Stimulated activated CD8-positive, alpha-beta memory T cell treated with anti-CD3 and anti-CD28 coated beads, Interleukin-15, amount 100 ng/mL, for 48 hours (primary cell): Measurements from ENCODE around the gene PLBD1.

ENCODE experiments used
- DNase-seq, 2 donors: peaks; one replicate each; pipeline ENCODE4 v3.0.0-alpha.2; 2020; ENCODE audit warnings: low read depth in 2 of 2

The PLBD1 gene

DNA sequence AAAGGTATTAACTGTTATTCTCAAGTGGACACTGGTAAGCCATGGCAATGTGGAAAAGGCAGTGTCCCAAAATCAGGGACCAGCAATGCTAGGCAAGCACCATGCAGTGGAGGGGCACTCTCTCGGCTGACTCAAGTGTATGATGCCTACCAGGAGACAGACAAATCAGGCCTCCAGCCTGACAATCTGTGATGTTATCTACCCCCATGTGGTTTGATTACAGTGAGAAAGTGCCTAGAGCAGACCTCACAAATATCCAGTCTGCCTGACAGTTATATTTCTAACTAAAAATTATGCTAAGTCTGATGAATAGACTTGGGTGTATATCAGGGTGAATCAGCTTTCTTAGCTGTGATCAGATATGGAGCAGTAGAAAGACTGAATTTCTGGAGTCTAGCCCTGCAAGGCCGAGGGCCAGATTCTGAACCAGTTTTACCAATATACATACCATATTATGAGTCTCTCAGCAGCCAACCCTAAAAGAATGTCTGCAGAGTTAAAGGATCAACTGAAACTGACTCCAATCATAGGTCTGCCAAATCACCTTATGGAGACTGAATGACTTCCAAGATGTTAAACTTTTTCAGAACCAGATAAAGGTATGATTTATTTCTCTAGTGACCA is 3.2 kb downstream of the PLBD1 start:
- DNase-seq, result no peak

DNA sequence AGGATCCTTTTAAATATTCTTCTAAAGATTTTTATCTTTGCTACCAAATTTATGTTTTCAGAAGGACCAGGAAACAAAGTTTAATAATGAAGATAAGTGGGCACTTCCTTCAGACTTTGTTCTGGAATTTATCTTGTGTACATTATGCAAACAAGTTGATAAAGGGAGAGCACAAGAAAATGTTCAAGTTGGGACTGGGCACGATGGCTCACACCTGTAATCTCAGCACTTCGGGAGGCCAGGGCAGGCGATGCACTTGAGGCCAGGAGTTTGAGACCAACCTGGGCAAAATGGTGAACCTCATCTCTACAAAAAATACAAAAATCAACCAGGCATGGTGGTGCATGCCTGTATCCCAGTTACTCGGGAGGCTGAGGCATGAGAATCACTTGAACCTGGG is 4.6 kb downstream of the PLBD1 start:
- no peak for DNase-seq

DNA sequence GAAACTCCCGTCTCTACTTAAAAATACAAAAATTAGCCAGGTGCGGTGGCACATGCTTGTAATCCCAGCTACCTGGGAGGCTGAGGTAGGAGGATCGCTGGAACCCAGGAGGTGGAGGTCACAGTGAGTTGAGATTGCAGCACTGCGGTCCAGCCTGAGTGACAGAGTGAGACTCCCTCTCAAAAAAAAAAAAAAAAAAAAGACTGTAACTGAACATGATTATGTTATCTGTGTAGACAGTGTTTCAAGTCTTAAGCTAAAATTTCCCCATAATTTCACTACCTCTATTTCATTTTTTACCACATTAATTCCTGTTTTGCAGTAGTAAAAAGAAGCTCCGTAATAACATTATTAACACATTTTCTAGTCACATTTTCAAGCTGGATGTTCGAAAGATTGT is 5.4 kb downstream of the PLBD1 start:
- no peak for DNase-seq

DNA sequence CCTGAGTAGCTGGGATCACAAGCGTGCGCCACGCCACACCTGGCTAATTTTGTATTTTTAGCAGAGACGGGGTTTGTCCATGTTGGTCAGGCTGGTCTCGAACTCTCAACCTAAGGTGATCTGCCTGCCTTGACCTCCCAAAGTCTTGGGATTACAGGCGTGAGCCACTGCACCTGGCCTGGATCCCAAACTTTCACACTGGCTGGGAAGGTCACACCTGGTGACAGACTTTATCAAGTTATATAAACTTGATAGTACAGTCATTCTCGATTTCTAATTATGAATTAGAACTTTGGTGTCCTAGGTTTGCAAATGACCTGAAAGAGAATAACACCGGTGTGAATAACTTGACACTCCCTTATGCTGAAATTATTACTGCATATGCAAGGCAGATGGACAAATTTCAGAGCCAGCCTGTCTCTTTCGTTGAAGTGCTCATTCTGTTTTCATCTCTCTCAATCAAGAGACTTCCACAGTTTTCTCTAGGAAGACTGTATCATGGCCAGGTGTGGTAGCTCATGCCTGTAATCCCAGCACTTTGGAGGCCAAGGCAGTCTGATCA is 5.9 kb downstream of the PLBD1 start:
- no peak for DNase-seq

DNA sequence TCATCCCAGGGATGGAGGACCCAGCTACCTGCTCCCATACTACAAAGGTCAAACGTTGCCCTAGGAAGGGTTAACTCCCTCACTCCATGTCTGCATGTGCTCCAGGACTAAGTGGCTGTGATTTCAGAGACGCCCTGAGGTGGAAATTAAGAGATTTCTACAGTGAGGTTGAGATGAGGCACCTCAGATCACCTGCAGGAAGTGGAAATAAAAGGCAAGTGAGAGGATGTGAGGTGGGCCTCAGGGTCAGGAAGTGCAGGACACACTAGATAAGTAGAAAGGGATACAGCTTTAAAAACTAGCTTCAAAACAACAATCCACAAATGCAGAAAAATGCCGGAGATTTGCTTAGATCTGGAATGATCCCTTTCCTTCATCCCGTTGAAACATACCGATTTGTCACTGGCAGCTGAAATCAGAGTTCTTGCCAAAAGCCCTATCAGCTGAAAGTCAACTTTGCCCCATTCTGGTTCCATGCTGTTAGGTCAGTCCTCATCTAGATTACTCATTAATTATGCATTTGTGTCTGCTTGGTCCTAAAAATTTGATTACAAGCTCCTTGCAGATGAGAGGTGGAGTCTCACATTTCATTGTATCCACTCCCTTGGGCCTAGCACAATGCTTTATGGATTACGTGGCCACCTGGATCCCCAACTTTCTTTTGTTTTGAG is 6.6 kb downstream of the PLBD1 start:
- no peak for DNase-seq

DNA sequence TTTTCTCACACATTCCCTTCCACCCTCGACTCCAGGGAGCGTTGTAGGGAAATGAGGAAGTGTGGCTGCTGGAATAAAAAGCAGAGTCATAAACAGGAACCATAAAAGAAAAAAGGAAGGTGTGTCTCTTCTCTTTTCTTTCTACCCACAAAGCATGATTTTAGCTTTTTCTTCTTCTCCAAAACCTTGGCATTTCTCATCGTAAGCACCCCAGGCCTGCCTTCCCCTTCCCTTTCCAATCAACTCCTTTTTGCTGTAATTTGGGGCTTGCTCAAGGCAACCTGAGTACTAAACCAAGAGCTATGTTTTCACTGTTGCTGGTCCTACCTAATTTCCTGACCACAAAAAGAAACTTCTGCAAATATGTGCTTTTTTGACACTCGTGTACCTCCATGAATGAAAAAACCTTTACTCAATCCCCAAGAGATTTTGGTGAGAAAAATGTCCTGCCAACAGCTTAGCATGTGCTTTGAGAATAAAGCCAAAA is 9.2 kb downstream of the PLBD1 start:
- no peak for DNase-seq

DNA sequence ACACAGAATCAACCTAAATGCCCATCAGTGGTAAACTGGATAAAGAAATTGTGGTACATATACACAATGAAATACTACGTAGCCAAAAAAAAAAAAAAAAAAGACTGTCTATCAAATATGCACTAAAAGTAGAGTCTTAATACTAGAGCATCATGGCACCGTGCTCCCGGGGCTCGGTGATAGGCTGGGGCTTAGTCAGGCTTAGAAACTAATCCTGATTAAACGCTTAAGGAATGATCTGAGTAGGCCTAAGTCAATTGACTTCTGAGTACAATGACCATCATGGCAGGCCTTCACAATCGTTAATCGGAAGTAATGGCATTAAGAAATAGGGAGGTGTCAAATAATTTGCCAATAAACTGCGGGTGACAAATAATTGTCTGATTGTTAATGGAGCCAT is 9.7 kb downstream of the PLBD1 start:
- DNase-seq, result no peak

DNA sequence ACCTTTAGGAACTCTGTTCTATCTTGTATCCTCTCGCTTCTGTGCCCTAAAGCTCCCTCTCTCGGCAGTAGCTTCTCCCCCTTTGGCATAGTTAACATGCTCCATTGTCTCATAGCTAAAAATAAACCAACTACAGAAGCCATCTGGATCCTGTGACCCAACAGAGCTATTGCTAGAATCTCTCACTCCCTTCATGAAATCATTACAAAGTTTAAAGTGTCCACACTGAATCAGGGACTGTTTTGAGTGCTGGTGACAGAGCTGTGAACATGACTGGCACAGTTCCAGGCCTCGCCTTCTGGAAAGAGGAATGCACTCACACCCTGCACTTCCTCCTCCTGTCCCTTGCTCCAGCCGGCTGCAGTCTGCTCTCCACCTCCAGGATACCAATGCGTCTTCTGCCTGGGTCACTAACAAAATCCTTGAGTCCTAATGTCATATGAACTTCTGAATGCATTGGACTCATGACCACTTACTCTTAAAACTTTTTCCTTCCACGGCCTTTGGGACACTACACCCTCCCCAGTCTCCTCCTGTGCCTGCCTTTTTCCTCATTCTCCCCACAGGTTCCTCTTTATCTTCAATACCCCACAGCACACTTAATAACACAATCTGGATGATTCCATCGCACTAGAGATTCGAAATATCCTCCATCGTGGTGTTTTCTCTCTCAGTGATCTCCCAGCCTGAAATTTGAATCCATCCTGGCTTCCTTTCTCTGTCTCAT is 13.2 kb downstream of the PLBD1 start:
- no peak for DNase-seq

DNA sequence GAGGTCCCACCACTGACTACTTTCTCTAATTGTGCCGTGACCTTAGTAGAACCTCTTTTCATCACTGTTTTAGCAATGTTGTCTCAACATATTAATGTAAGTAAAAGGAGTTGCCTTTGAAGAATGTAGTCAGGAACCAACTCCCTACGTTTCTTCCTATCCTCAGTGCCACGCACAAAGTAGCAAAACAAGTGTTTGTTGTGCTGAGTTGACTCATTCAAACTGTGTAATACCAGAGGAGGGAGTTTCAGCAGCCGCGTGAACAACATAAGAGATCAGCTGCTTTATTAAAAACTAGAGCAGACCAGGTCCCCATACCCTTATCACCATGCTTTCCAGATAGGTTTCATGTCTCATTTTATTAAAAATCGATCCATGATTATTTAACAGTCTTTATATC is 19.1 kb downstream of the PLBD1 start:
- DNase-seq, result no peak

DNA sequence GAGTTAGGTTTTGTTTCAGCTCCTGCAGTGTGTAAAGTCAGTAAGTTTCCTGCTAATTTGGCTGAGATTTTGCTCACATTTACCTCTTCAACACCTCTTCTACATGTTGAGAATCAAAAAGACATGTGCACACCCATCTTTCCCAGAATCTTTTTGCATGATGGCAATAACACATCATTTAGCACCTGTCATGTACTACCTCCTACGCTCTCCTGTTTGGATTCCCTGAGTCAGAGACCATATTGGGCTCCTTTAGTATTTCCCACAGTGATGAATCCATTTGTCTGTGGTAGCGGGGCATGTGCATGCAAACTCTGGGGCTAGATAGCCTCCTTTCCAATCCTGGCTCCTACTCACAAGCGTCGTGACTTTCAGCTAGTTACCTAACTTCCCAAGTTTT is 20.1 kb downstream of the PLBD1 start:
- no peak for DNase-seq

DNA sequence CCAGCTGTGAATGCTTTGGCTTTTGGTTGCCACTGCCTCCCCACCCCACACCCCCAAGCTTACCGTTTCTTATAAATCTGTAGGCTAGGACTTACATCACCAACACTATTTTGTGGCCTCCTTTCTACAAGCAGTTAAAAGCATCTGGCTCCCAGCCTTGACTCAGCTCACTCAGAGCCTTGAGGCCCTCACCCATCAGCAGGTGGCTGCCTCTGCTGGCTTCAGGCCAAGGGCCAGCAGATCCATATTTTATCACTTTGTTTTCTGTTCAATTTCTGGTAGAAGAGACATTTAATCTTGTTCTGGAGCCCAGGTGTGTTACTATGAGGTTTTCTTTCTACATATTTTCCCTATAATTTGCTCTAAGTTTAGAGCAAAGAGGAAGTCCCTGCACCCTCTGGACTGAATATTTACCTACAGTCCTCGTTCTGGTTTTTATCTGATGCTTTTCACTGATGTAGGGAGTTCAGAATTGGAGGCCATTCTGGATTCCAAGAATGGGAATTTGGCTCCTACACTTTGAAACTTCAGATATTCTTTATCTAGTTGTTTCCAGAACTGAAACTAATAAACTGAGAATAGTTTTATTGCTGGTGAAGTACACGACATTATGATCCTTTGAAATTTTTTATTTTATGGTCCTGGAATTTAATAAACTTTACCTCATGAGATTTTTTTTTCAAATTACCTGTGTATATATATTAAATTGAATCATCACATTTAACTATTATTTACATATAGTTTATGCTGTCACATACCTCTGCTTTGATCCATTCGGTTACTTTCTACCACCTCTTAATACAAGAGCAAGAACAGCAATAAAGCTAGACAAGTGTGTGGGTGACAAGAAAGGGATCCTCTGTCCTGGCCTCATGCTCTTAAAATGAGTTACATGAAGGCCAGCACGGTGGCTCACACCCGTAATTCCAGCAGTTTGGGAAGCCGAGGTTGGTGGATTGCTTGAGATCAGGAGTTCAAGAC is 22.2 kb downstream of the PLBD1 start:
- DNase-seq, result no peak

DNA sequence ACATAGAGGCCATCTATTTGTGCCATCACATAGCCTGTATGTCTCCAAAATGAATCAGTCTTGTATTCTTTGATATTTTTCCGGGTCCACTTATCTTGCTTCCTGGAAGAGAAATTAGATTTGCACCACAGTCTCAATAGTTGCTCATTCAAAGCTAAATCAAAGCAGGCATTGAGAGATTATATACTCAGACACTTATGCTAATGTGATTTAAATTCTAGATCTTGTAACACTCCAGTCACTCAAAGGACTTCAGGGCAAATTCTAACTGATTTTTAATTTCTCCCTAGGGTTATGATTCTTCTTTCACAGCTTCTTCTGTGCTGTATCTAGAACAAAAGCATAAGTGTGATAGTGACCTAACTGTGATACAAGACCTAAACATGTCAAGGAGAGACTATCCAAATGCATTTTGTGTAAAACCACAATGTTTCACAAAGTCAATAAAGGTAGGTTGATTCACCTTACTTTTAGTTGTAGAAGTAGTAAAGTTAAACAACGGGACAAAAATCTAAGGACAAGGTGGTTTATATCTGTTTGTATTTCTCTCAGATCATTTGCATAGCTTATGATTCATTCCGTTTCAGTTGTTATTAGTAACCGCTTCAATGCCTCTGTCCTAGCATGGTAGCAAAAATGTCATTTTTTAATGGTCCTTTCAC is 26.8 kb downstream of the PLBD1 start:
- DNase-seq, result no peak

DNA sequence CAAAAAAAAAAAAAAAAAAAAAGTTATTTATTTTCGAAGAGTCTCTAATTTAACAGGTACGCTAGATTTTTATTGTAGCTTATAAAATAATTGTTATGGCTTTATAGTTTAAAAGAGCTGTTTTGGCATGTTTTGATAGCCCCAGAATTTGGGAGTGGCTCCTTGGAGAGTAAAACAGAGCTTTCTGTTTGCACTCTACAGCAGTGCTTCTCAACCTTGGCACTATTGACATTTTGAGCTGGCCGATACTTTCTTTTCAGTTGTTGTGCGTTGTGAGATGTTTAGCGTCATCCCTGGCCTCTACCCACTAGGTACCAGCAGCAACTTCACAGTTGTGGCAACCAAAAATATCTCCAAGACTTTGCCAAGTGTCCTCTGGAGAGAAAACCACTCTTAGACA is 30.6 kb downstream of the PLBD1 start:
- no peak for DNase-seq

DNA sequence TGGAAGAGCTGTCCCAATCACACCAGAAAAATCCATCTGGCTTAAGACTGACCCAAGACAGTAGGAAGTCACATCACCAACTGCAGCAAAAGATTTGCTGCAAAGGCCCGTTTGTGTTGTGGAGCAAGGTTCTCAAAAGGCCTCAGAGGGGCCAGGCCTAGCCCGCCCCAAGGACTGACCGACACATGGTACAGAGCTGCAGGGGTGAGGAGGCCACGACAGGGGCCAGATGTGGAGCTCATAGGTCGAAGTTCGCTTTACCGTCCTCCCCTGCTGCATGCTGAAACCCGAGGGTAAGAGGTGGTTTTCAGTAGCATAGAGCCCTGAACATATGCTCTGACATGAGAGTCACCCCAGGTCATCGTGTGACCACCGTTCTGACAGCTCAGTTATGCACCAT is 35.5 kb downstream of the PLBD1 start:
- no peak for DNase-seq

DNA sequence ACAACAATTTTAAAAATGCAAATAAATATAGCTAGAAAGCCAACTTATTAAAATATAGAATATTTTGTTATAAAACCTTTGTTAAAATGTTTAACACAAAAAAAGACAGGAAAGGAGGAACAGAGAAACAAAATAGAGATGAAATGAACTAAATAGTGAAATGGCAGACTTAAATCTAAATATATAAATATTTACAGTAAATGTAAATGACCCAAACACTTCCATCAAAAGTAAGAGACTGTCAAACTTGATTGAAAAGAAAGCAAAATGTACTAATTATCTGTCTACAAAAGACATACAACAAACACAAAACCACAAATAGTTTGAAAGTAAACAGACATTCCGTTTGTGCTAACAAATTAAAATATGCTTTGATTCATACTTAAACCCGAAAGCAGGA is 41.7 kb downstream of the PLBD1 start:
- DNase-seq, result no peak

DNA sequence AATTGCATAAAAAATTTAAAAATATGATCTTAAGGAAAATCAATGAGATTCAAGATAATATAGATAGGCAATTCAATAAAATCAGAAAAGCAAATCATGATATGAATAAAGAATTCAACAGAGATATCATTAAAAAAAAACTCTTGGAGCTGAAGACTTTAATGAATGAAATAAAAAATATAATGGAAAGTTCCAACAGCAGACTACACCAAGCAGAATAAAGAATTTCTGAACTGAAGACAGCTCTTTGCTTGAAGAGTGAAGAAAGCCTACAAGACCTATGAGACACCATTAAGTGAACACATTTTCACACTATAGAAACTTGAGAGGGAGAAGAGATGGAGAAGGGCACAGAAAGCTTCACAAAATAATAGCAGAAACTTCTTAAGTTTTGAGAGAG is 45.9 kb downstream of the PLBD1 start:
- no peak for DNase-seq

DNA sequence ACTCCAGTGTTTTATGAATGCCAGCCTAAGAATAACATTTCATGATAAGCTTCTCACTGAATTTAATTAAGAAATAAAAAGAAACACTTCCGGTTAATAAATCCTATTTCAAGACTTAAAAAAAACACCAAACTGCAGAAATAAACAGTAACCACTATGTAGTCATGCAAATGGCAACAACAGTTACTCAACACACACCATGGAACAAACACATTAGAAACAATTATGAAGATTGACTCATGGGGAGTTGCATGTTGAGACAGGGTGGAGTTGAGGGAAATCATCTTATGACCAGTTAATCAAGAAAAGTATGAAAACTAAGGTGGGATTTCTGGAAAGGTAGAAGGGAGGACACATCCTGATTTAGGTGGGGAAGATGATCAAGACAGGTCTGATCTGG is 52.7 kb downstream of the PLBD1 start:
- DNase-seq, result no peak

DNA sequence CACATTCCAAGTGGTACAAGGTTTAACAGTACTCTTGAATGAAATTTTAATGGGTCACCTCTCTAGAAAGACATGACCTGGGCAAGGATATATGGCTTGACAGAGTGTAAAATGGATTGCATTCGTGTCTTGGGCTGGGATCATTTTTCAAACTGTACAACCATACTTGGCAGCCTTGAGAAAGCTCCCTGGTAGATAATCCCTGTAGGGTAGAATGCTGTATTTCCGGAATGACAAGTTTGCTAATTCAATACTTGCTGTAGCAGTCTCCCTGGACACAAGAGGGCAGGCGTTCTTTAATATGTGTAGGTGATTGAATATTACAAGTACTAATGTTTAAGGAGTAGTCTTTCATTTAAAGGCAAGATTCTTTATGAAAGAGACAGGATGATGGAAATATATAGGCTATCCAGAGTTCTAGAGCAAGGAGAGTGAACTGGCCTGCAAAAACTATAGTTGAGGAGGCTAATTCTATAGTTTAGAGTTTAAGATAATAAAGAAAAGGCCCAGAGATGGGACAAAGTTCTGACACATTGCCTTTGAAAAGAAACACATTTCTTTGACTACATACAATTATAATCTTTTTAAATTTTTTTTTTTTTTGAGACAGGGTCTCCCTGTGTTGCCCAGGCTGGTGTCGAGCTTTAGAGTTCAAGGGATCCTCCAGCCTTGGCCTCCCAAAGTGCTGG is 53.4 kb downstream of the PLBD1 start:
- no peak for DNase-seq

DNA sequence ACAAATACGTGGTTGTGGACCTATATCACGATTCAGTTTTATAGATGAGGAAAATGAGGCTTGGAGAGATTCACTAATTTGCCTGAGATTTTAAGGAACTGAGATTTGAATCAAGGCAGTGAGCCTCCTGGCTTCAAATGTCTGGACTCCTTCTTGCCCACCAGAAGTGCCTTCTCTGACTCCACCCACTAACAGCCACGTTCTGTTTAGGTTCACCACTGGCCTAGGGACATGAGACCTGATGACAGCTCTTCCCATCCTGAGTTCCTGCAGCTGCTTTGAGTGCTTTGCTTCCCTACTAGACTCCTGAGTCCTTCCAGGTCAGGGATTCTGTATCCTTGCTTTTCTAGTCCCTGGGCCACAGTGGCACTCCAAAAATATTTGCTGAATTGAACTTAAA is 57.1 kb downstream of the PLBD1 start:
- DNase-seq, result no peak
